Tibial nerve (tissue), 3 donors: Measurements from ENCODE around the gene ZBED4.

Source experiments
- CTCF ChIP-seq, 5 experiments: fragments of 200-600 bp in 3 of 5; fragments of 450-650 bp in 2 of 5; sonication (generic) in 3 of 5; IDR thresholded peaks; one replicate each; pipeline ENCODE4 v1.5.1; 2016 to 2019; ENCODE audit warnings: antibody characterized with exemption in 5 of 5, mild to moderate bottlenecking in 3 of 5, moderate library complexity in 2 of 5
- POLR2A ChIP-seq, 2 donors: fragments of 450-650 bp; IDR thresholded peaks; one replicate each; pipeline ENCODE4 v1.6.1; 2017; ENCODE audit warnings: antibody characterized with exemption in 2 of 2, mild to moderate bottlenecking in 2 of 2, moderate library complexity in 2 of 2

GRCh38 chr22:49926916-49927315, 73.3 kb downstream of the ZBED4 start:
- TF ChIP-seq CTCF (IDR thresholded peaks at IDR 0.05): no peak
- no peak for TF ChIP-seq POLR2A (IDR thresholded peaks at IDR 0.05)
